GM20431 (cell line): ENCODE results near the gene RIN3.
"Not testable (repeated sequence)": the region's sequence is repeated elsewhere in the genome, so short reads cannot be mapped to it uniquely, and the experiment has no call there.

Source experiments
- in situ Hi-C: fragments of 300-500 bp; cut with MseI, MboI; formaldehyde crosslinking; loops from one replicate; pipeline ENCODE4 v1.15.0; 2020; ENCODE audit warnings: low sequenced_read_pairs; ENCODE audit not compliant: unreplicated experiment

RIN3 gene

DNA sequence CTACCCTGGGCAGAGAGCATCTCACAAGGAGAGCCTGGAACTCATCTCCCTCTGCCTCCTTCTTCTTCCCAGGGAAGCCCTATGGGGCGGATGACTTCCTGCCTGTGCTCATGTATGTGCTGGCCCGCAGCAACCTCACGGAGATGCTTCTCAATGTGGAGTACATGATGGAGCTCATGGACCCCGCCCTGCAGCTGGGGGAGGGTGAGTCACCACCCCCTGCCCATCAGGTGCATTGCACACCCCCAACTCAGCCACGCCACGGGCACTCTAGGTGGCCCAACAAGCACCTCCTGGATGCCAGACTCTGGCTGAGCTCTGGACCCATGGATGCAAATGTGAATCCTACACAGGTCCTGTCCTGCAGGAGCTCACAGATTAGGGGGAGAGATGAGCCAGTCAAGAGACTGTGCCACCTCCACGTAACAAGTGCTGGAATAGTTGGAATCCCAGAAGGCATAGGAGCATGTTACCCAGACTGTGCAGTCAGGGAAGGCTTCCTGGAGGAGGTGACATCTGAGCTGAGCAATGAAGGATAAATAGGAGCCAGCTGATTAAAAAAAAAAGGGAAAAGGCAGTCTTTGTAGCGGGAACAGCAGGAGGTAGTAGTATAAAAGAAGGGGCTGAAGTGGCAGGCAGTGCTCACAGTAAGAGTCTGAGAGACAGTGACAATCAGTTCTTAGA is 163.0 kb downstream of the RIN3 start:
- in situ Hi-C loops = no loop called here

DNA sequence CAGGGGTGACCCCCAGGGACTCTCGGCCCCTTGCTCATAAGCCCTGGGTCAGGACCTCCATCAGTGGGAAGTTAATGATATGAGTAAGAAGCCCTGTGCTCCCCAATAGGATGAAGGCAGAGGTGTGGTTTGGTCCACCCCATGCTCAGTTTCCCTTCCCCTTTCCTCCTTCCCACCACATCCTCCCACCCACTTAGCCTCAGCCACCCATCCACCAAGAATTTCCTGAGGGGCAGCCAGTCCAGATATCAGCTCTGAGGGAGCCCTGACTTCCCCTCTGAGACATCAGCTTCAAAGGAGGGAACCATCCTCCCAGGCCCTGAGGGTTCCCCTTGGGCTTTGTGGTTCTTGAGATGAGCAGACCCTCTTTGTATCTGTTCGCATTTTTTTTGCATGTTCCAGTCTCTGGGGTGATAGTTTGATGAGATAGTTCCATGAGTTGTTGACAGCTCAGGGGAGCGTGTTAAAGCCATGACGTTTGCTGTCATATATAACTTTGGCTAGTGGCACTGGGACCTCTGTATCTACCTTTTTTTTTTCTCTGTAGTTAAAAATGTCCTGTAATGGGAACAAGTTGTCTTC is 163.6 kb downstream of the RIN3 start:
- in situ Hi-C loops = no loop called here

DNA sequence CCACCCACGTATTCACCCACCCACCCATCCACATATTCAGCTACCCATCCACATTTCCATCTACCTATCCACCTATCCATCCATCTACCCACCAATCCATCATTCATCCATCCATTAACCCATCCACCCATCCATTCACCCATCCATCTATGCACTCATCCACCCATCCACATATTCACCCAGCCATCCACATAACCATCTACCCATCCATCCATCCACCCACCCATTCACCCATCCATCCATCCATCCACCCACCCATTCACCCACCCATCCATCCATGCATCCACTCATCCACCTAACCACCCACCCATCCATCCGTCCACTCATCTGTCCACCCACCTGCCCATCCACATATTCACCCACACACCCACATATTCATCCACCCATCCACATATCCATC is 164.4 kb downstream of the RIN3 start:
- in situ Hi-C loops = no loop called here

DNA sequence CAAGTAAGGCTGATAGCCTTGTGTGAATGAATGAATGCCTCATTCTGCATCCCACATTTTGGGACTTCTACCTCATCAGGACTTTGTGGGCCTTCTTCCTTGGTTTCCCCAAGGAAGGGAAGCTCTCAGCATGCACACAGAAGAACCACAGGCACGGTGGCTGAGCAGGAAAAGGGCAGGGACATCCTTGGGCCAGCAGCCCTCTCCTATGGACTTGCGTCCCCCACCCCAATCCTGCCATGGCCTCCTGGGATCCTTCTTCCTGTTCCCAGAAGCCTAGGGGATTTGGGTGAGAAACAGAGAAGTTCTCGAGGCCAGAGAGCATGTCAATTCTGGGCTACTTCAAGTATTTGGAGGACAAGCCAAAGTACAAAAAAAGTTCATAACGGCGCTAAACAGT is 165.2 kb downstream of the RIN3 start:
- in situ Hi-C loops = no loop called here

DNA sequence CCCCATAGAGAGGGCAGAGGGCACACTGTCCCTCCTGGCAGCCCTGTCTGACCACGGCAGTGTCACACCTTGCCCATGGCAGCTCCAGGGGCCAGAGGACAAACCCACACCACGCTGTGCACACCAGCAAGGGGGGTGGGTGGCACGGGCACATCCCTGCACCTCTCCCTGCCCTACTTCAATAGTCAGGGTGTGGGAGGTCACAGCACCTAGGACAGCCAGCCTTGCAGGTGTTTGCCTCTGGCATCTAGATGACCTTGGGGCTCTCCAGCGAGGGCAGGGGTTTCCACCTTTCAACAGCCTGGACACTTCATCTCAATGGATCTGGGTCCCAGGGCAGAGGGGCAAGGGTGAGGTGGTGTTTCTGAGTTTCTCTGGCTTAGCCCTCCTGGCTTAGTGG is 165.7 kb downstream of the RIN3 start:
- in situ Hi-C loops = no loop called here

DNA sequence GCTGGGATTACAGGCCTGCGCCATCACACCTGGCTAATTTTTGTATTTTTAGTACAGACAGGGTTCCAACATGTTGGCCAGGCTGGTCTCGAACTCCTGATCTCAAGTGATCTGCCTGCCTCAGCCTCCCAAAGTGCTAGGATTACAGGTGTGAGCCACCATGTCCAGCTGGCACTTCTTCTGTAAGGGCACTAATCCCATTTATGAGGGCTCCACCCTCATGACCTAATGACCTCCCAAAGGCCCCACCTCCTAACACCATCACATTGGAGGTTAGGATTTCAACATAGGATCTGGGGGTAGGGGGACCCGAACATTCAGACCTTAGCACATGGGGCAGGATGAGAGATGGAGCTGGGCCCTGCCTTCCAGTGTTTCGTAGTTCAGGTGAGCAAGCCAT is 166.7 kb downstream of the RIN3 start:
- in situ Hi-C loops = not testable (repeated sequence)

DNA sequence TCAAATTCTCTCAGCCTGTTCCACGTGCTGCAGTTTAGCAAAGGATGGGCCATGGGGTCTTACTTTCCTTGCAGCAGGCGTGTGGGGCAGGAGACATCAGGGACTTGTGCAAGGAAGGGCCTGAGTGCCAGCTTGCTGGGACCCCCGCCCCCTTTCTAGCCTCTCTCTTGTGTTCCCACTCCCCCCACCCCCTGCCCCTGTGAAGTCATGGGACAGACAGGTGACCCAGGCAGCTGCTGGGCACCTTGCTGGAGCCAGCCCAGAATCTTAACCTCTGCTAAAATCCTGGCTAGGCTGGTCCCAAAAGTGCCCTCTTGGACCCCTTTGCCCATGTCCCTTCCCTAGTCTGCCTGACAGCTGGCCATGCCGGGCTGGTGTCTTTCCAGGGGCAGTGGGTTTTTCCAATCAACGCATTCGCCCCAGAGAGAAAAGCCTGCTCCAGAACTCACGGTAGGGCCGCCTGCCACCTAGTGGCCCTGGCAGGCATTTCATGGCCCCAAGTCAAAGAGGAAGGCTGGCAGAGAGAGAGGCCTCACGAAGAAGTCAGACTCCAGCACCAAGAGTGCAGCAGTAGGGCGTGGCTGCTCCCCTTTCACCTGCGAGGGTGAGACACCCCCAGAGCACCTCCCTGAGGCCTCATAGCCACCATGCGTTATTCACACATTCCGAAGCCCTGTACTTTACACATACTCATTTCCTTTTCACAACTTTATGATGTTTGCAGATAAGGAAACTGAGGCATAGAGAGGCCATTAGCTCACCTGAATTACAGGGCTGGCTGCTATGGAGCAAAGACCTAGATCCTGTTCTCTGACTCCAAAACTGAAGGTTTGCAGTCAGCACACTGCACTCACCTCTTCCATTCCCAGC is 167.4 kb downstream of the RIN3 start:
- in situ Hi-C loops = no loop called here

DNA sequence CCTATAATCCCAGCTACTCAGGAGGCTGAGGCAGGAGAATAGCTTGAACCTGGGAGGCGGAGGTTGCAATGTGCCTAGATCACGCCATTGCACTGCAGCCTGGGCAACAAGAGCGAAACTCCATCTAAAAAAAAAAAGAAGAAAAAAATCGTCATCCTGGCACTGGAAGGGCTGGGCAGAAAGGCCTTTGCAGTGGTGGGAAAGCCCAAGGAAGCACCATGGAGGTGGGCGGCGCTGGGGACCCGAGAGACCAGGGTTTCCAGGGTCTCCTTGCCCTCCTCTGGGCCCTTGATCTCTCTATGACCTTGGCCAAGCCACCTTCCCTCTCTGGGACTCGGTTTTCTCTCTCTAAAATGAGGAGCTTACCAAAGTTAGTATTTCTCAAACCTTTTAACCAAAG is 169.5 kb downstream of the RIN3 start:
- in situ Hi-C loops = no loop called here

DNA sequence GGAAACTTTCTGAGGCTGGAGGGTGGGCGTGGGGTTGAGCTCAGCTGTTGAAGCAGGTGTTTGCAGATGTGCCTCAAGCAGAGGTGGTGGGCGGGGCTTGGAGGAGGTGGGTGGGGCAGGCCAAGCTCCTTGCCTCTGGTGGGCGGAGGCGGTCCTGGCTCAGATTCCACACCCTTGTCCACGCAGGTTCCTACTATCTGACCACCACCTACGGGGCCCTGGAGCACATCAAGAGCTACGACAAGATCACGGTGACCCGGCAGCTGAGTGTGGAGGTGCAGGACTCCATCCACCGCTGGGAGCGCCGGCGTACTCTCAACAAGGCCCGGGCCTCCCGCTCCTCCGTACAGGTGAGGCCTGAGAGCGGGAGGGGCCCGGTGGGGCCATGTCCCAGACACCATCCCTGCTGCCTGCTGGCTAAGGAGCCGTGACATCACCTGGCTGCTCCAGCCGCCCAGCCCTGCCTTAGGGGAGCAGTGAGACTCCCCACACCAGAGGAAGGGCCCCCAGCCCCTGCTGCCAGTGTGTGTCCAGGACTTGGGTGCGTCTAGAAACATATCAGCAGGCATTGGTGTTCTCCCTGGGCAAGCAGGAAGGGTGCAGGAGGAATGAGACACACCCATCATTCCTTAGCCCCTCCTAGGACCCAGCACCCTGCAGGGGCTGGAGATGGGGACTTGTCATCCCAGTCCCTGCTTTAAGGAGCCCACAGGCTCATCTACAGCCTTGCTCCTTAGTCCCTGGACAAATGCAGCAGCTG is 171.4 kb downstream of the RIN3 start:
- in situ Hi-C loops = no loop called here

DNA sequence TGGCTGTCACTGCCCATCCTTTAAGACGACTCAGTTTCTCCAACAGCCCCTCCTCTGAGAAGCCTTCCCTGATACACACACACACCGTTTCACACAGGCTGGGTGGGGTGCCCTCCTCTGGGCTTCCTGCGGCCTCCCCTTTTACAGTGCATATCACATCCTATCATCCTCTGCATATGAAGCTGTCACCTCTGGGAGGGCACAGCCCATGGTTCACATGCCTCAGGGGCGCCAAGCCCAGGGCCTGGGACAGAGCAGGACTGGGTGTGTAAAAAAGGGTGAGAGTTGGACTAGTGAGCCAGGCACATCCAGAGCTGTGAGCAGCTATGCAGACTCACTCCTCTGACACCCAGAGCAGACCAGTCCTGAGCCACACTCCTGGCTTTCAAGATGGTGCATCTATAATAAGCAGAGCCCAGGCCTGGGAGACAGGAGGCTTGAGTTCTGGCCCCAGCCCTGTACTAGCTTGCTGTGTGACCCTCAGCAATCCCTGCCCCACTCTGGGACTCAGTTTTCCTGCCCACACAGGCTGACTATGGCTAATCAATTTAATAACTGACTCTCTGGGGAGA is 172.3 kb downstream of the RIN3 start:
- in situ Hi-C loops = no loop called here

DNA sequence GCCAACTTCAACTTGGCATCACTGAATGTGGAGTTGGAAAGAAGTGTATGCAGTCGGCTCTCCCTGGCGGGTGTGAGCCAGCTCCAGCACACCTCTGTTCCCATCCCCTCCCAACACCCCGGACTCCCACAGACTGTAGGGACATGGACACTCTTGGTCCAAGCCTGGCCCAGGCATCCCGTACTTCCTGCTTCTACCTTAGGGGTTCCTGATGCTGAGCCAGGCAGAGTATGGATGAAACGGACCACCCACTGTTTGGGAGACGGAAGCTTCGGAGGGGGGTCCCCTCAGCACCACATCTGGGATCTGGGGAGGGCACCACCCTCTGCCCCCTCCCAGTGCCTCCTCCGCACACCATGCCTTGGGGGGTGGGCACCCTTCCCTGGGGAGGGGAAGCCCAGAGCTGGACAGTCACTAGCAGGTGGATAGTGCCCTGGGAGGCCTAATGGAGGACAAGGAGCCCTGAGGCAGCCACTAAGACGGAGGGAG is 172.9 kb downstream of the RIN3 start:
- in situ Hi-C loops = no loop called here

DNA sequence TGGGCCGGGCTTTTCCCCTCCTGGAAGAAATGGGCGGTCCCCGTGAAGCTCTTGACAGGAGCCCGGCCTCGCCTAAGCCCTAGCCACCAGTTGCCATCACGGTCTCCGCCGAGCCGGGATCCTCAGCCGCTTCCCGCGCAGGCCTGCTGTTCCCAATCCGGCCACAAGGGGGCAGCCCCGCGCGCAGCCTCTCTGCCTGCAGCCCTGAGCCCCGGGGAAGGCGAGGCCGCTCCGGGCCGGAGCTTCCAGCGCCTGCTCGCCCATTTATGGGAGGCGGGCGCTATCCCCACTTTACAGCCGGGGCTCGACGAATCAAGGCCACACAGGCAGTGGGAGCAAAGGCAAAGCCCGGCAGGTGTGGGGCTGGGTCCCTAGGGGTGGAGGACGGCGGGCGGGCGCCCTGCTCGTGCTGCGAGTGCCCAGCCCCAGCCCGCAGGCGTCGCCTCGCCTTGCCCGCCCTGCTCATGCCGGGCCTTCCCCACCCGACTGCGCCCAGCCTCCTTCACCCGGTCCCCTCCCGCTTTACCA is 173.4 kb downstream of the RIN3 start:
- in situ Hi-C loops = no loop called here

DNA sequence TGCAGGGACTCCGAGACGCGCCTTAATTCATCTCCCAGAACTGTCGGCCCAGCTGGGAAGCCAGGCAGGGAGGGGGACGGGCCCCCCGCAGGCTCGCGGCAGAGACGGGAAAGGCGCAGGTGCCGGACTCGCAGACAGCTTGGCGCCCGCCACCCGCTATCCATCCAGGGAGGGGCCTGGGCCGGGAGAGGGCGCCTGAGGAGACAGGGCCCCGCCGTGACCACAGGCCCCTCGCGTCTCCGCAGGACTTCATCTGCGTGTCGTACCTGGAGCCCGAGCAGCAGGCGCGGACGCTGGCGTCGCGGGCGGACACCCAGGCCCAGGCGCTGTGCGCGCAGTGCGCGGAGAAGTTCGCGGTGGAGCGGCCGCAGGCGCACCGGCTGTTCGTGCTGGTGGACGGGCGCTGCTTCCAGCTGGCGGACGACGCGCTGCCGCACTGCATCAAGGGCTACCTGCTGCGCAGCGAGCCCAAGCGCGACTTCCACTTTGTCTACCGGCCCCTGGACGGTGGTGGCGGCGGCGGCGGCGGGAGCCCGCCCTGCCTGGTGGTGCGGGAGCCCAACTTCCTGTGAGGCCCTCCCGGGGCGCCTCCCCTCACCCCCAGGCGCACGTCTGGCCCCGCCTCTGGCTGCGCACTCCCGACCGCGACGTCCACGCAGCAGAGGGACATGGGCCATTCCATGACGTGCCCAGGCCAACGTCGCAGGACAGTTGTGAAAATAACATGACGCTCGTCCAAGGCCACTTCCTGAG is 174.3 kb downstream of the RIN3 start:
- in situ Hi-C loops = no loop called here

DNA sequence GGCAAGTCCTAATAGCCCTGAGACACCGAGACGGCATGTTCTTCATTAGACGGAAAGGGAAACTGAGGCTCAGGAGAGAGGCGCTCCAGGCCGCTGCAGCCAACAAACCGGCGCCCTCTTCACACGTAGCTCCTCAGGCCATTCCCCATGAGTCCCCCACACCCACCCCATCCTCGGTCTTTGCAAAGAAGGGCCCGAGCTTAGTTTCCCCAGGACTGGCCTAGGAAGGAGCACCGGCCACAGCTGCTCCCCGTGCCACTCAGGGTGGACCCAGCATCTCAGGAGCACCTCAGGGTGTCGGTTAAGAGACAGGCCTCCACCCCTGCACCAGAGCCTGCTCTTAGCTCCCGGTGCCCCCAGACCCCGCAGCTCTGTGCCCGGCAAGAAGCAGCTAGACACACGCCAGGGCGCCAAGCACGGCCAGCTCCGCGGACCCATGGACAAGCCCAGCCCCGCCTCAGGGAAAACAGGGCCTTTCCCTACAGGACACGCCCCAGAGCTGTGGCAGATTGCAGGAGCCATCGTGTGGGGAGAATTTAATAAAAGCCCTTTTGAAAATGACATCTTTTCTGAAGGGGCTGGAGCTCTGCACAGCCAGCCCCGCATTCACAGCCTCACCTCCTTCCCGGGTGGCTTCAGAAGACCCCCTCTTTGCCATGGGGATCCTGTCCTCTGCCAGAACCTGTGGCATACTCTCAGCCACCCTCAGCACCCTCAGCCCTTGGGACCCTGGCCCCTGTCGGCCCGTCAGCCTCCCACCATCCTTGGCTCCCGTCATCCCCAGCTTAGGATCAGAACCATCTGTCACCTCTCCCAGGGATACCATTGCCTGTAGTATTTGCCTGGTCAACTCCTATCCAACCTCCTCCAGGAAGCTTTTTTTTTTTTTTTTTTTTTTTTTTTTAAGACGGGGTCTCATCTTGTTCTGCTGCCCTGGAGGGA is 175.1 kb downstream of the RIN3 start:
- in situ Hi-C loops = no loop called here

DNA sequence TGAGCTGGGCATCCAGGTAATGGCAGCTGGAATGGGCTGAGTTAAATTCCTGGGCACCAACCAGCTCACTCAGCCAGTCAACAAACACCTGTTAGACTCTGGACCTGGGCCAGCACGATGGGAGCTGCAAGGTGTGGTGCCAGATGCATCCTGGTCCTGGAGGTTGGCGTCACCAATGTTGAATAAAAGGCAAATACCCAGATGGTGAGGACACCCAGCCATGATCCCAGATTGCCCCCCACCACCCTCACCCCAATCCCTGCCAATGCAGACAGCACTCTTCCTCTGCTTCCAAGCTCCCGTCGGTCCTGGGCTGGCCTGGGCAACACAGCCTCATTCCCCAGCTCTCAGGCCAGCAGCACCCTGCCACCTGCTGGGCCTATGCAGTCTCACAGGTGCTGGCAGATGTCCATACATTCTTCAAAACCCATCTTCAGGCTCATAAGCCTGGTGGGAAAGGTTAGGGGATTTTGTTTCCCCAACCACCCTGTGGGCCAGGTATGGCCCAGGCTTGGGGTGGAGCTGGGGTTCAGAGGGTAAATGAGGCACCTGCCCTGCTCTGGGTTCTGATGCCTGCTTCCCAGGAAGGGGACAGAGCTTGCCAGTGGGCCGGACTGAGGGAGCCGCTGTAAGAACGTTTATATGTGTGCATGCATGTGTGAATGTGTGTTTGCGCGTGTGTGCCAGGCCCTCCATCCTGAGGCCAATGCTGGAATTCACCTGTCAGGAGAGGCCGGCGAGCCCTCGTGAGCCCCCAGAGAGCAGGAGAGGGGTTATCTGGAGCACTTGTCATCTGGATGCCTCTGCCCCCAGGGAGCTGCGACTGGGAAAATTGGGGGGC is 176.8 kb downstream of the RIN3 start:
- in situ Hi-C loops = no loop called here

DNA sequence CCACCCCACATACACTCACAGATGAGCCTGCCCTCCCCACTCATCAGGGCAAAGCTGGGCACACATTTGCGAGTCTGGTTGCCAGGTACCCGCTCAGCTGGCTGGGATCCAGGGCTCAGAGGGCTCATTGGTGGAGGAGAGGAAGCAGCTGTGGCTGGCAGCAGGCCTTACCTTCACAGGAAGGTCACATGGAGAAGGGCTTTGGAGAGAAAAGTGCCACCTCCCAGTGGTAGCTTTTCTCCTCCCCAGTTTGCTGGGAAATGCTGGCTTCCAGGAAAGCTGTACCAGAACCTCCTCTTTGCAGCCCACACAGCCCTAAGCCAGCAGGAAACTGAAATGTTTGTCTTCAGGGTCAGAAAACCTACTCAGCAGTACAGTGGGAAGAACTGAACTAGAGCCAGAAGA is 179.2 kb downstream of the RIN3 start:
- in situ Hi-C loops = no loop called here
